IPS DF 6.9 (cell line): ENCODE data around the gene NKX6-2.

Source experiments
- DNase-seq: peaks from one replicate; pipeline ENCODE4 v3.0.0-alpha.2; 2013; ENCODE audit warnings: low read depth, low spot score
- H3K27ac ChIP-seq: one replicate; pipeline ENCODE4 v1.5.1; 2013; ENCODE audit warnings: low read length, control low read depth
- H3K27me3 ChIP-seq: 2 replicates; pipeline ENCODE4 v1.6.1; 2013; ENCODE audit warnings: mild to moderate bottlenecking, low read length; ENCODE audit not compliant: control insufficient read depth, insufficient read depth
- H3K36me3 ChIP-seq: 2 replicates; pipeline ENCODE4 v1.6.1; 2013; ENCODE audit warnings: low read length; ENCODE audit not compliant: control insufficient read depth, insufficient read depth
- H3K4me1 ChIP-seq: 2 replicates; pipeline ENCODE4 v1.6.1; 2013; ENCODE audit warnings: low read length; ENCODE audit not compliant: control insufficient read depth, insufficient read depth
- H3K4me3 ChIP-seq: 2 replicates; pipeline ENCODE4 v1.5.1; 2013; ENCODE audit warnings: mild to moderate bottlenecking, low read length
- H3K9me3 ChIP-seq: 2 replicates; pipeline ENCODE4 v1.6.1; 2013; ENCODE audit warnings: low read length, inconsistent platforms; ENCODE audit not compliant: control insufficient read depth, insufficient read depth
- WGBS: extraction: QIAGEN DNeasy Blood & Tissue Kit; methylation state at CpG from one replicate; pipeline ENCODE4 v1.1.7; 2013; ENCODE audit warnings: mixed read lengths, missing lambda C conversion rate; ENCODE audit not compliant: insufficient read length, insufficient coverage; 5-methylcytosine and 5-hydroxymethylcytosine counted together

The NKX6-2 gene

DNA sequence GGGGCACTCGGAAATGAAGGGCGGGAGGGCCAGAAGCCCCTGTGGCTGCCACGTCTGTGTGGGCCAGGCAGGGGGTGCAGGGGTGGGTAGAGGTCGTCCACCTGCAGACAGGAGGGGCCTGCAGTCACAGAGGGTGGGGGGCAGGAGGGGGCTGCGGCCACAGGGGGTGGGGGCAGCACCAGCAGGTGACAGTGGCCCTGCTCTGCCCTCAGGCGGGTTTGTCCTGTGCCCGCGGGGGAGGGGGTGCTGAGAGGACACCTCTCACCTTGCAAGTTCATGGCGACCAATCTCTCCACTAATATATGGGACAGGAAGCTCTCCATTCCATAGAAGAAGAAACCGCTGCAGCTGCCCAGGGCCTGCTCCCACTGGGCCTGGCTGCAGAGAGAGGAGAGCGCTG lies 26.6 kb upstream of the NKX6-2 start:
- Histone ChIP-seq H3K4me3 (no peak overlapping the region), H3K9me3 (no peaks in the 10 kb centered on the region), H3K27ac (no peak overlapping the region), H3K4me1 (peaks cover 3% of the 10 kb centered on the region; the same call in 1 of the 2 replicates), H3K36me3 (no peaks in the 10 kb centered on the region), H3K27me3 (no peaks in the 10 kb centered on the region)
- no CpG with 5 or more reads among the region's 11 CpGs for WGBS
- no peak for DNase-seq

DNA sequence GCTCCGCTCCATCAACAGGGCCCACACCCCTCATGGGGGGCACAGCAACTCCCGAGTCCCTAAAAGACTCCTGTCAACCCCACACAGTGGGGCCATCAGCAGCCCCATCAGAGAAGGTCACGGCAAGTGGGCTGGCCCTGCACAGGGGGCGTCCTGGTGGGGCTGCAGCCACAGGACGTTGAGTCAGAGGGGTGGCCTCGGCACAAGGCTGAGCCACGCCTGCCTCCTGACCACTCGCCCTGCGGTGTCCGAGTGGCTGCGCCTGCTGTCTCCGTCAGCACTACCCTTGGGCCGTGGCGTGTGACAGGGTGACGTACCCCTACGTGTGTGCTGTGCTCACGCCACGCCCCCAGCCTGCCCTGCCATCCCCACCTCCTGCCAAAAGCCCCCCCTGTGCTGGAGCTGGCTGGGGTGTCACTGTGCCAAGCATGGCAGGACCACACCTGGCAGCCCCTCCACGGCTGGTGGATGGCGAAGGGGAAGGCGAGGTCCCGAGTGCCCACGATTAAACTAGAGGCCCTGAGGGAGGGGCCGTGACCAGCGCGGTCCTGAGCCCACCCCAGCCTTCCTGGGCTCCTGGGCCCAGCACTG lies 26.0 kb upstream of the NKX6-2 start:
- no CpG with 5 or more reads among the region's 26 CpGs for WGBS
- no peak overlapping the region for H3K27ac ChIP-seq
- no peak overlapping the region for H3K4me3 ChIP-seq

DNA sequence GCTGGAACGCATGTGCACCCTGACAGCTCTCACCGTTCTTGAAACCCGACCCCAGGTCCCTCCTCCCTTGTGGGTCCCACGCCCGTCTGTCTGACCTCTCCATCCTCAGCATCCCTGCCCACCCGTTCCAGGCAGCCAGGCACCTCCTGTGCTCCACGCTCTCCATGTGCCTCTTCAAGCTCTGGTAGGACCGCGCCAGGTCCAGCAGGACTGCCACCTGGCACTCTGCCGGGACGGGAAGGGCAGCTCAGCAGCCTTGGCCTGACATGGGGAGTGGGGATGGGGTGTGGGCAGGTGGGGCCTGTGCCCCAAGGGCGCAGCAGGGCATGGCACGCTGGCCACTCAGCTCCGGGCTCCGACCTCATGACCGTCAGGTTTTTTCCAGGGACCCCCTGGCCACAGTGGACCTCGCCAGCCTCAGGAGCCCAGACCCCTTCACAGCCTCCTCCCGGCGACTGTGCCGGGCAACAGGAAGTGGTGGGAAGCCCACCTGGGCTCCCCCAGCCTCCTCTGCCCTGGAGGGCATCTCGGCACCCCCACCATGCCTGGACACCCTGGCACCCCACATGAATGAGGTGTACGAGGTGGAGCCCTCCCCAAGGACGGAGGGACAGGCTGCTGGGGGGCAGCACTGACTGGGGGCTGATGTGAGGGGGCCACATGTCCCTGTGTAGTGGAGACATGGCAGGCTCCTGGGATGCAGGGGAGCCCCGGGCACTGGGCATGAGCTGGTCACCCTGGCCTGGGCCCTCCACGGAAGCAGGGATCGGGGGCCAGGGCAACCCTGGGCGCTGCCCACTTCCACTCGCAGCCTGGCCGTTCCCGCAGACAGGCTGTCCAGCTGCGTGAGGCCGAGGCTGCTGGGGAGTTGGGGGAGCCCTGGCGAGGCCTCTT lies 25.1 kb upstream of the NKX6-2 start:
- Histone ChIP-seq H3K4me1 (peaks cover 3% of the 10 kb centered on the region; the same call in 1 of the 2 replicates), H3K4me3 (no peak overlapping the region), H3K27me3 (no peaks in the 10 kb centered on the region), H3K9me3 (no peaks in the 10 kb centered on the region), H3K27ac (no peak overlapping the region), H3K36me3 (no peaks in the 10 kb centered on the region)
- no CpG with 5 or more reads among the region's 33 CpGs for WGBS
- DNase-seq: no peak

More for the DNA sequence above, 26.0 kb upstream of the NKX6-2 start:
- H3K9me3 ChIP-seq: no peaks in the 10 kb centered on the region
- H3K4me1 ChIP-seq: peaks cover 3% of the 10 kb centered on the region; the same call in 1 of the 2 replicates
- DNase-seq: no peak
- no peaks in the 10 kb centered on the region for H3K27me3 ChIP-seq
- H3K36me3 ChIP-seq: no peaks in the 10 kb centered on the region

DNA sequence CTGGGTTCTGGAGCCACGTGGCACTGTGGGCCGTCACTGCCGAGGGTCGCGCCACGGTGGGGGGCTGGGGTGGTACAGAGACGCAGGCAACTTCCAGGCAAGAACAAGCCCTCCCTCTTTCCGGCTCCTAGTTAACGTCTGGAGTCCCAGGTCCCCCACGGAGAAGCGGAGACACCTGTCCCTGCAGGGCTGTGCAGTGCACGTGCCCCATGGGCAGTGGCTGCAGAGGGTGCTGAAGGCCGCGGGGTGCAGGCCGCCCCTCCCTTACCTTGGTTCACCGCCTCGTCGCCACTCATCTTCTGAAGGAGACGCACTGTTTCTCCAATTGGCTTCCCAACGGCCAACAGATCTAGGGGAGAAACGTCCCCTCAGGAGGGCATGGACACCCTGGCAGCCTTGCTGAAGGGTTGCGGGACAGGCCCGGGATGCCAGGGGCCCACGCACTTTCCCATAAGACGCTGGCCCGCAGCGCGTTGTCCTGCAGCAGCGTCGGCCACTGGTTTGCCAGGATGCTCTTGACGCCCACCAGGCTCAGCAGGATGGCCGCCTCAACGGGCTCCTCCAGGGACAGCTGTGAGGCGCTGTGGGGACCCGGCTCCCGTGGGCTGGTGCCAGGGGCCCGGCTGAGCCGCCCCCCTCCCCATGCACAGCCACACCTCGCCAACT lies 24.3 kb upstream of the NKX6-2 start:
- no CpG with 5 or more reads among the region's 39 CpGs for WGBS
- Histone ChIP-seq H3K36me3 (no peaks in the 10 kb centered on the region), H3K4me1 (peaks cover 3% of the 10 kb centered on the region; the same call in 1 of the 2 replicates), H3K27me3 (no peaks in the 10 kb centered on the region), H3K9me3 (no peaks in the 10 kb centered on the region), H3K27ac (no peak overlapping the region), H3K4me3 (no peak overlapping the region)
- no peak for DNase-seq

DNA sequence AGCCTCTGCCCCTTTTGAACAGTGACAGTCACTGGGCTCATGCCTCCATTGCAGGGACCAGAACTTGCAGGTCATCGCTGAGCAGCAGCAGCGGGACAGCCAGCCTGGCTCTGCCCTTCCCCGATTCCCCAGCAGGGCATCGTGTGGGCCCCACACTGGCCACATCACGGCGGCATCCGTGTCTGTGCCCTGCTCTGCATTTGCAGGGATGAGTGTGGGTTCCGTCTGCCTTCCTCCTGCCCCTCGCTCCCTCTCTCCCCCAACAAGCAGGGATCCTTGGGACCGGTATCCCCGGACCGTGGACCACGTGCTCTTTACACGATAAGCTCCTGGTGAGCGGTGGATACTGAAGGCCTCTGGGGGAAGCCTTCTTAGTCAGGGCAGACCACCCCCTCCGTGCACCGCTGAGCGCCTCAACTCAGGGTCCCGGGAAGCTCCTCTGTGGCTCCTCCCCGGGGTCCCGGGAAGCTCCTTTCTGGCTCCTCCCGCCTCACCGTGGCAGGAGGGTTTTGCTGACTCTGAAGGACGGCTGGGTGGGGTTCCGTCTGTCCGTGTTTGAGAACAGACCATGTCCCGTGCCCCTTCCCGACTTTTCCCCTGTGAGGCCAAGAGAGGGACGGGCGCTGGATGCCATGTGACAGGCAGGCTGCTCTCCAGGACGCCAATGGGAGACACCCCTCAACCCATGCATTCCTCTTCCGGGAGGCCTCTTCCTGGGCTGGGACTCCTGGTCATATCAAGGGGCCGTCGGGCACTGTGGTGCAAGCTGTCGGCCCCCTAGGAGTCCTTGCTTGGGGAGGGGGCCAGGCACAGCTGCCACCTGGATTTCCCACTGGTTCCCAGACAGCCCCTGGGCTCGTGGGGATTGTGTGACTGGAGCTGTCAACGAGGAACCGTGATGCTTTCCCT lies 23.5 kb upstream of the NKX6-2 start:
- H3K27me3 ChIP-seq: no peaks in the 10 kb centered on the region
- DNase-seq: no peak
- H3K36me3 ChIP-seq: no peaks in the 10 kb centered on the region
- H3K27ac ChIP-seq: no peak overlapping the region
- peaks cover 3% of the 10 kb centered on the region; the same call in 1 of the 2 replicates for H3K4me1 ChIP-seq
- no peak overlapping the region for H3K4me3 ChIP-seq
- H3K9me3 ChIP-seq: no peaks in the 10 kb centered on the region
- WGBS: no CpG with 5 or more reads among the region's 38 CpGs

DNA sequence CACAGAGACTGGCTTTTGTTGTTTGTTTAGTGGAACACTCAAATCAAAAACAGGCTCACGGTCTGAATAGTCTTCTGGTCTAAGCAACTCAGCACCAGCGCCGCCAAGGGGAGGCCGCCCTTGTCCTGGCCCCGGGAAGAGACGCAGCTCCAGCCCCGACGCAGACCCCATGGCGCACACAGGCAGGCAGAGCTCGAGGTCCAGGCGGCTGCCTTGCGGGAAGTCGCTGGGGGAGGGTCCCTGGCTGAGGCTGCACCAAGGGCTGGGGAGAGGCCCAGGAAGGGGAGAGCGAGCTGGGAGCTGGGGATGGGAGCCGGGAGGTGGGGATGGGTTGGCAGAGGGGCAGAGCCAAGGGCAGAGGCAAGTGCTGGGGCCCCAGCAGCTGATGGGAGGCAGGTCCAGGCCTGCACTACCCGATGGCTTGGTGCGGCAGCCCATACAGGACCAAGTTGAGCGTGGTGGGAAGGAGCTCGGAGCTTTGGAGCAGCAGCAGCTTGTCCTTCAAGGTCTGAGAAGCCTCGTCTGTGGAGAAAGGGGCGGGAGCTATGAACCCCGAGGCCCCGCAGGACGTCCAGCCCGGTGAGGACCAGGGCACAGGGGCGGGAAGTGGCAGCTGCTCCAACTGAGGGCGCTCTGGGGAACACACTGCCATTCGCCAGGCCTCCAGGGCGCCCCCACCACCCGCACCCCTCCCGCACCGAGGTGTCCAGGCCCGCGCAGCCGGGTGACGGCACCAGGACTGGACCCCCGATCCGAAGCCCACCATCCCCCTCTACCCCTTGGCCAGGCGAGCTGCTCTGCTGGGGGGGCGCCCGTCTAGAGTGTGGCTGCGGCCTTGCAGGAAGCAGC lies 22.7 kb upstream of the NKX6-2 start:
- no peaks in the 10 kb centered on the region for H3K36me3 ChIP-seq
- H3K4me1 ChIP-seq: peaks cover 3% of the 10 kb centered on the region; the same call in 1 of the 2 replicates
- no peak for DNase-seq
- no peak overlapping the region for H3K4me3 ChIP-seq
- no peaks in the 10 kb centered on the region for H3K27me3 ChIP-seq
- no CpG with 5 or more reads among the region's 42 CpGs for WGBS
- no peaks in the 10 kb centered on the region for H3K9me3 ChIP-seq
- H3K27ac ChIP-seq: no peak overlapping the region

DNA sequence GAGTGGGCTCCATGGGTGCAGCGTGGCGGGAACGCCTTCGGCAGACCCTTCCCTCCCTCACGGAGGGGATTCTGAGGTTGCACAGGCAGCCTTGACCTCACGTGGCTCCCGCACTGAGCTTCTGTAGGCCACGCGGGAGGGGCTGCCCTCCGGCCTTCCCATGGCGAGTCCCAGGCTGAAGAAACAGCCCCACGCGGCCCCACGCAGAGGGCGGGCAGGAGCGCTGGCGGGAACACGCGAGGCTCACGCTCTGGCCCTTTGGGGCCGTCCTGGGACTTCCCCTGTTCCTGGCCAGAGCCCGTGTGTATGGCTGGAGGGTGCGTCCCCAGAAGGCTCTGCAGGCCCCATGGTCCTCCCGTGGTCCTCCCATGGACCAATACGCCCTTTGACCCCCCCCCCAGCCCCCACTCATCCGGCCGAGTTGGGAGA lies 21.7 kb upstream of the NKX6-2 start:
- H3K4me1 ChIP-seq: peaks cover 3% of the 10 kb centered on the region; the same call in 1 of the 2 replicates
- H3K36me3 ChIP-seq: no peaks in the 10 kb centered on the region
- DNase-seq: no peak
- no peaks in the 10 kb centered on the region for H3K9me3 ChIP-seq
- H3K27me3 ChIP-seq: no peaks in the 10 kb centered on the region
- no peak overlapping the region for H3K4me3 ChIP-seq
- no peak overlapping the region for H3K27ac ChIP-seq
- no CpG with 5 or more reads among the region's 27 CpGs for WGBS

DNA sequence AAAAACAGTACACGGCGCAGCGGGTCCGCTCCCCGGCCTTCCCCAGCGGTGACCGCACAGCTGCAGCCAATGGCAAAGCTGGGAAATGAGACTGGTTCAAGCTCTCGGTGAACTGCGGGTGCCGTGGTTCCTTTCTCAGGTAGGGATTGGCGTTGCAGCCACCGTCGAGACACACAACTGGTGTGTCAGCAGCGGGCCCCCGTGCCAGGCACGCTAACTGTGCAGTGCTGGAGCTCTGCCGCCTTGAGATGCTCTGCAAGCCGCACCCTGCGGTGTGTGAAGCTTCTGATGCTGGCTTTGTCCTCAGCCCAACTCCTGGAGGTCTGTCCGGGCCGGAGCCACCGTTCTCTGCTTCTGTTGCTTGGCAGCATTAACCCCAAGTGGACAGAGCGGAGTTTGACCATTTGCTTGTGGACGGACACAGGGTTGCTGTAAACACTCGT lies 20.6 kb upstream of the NKX6-2 start:
- Histone ChIP-seq H3K27ac (no peak overlapping the region), H3K4me1 (peaks cover 3% of the 10 kb centered on the region; the same call in 1 of the 2 replicates), H3K36me3 (no peaks in the 10 kb centered on the region), H3K9me3 (peaks cover 4% of the 10 kb centered on the region; the same call in 1 of the 2 replicates), H3K27me3 (no peaks in the 10 kb centered on the region), H3K4me3 (no peak overlapping the region)
- WGBS: no CpG with 5 or more reads among the region's 25 CpGs
- DNase-seq: no peak

DNA sequence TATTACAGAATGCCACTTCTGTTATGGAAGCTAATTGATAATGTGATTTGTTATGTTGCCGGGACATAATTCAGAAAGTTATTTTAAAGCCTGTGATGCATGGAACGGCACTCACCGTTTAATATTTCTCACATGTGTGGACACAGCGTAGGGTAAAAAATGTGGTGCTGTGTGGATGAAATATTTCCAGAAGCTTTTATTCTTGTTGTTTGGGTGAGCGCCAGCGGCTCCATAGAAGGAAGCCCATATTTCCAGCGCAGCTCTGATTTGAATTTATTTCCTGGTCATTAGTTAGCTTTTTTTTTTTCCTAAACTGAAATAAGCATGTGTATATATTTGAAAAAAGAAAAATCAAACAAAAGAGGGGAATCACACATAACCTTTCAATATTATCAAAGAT lies 20.2 kb upstream of the NKX6-2 start:
- no peak for DNase-seq
- Histone ChIP-seq H3K36me3 (no peaks in the 10 kb centered on the region), H3K4me1 (peaks cover 3% of the 10 kb centered on the region; the same call in 1 of the 2 replicates), H3K4me3 (no peak overlapping the region), H3K9me3 (peaks cover 5% of the 10 kb centered on the region; the same call in 1 of the 2 replicates), H3K27me3 (no peaks in the 10 kb centered on the region), H3K27ac (no peak overlapping the region)
- no CpG with 5 or more reads among the region's 7 CpGs for WGBS
